ENCODE results near the gene DHRS3.

- TF ChIP-seq CTCF (conservative IDR thresholded peaks at IDR 0.05 in 1 of 2, IDR thresholded peaks at IDR 0.05 in 1 of 2; ENCODE audit: low read depth in 1 of 2, low read length in 2 of 2) (no peak), EZH2 (IDR thresholded peaks at IDR 0.05; ENCODE audit: low read length, missing control alignments) (no peak)
These were observed 63.3 kb downstream of the DHRS3 start for GRCh38 chr1:12554521-12555305.
